T-helper 17 cell (primary cell): ENCODE results near the gene ZNF771. TPM values are rescaled to one million over a fixed set of nuclear protein-coding genes. Genes with fewer than 3 reads are reported as not detected.
"Not testable (repeated sequence)": the region's sequence is repeated elsewhere in the genome, so short reads cannot be mapped to it uniquely, and the experiment has no call there.

Experiments
- ATAC-seq: fragments of 150-1000 bp; cut with Tn5 transposase; 2 replicates; pipeline ENCODE4 v1.10.0; 2021; ENCODE audit warnings: mild to moderate bottlenecking, moderate library complexity
- DNase-seq, 3 donors: peaks; one replicate each; pipeline versions ENCODE4 v3.0.0 to v3.0.0-alpha.2; 2020 to 2021
- H3K9me3 ChIP-seq: one replicate; pipeline ENCODE4 v1.7.0; 2013; ENCODE audit warnings: low read length, mild to moderate bottlenecking; ENCODE audit not compliant: control insufficient read depth, poor library complexity, severe bottlenecking
- H3K27ac Mint-ChIP-seq: one replicate; pipeline ENCODE4 v1.8.0; 2022; ENCODE audit warnings: mild to moderate bottlenecking, moderate library complexity, mixed read lengths
- H3K27me3 Mint-ChIP-seq: one replicate; pipeline ENCODE4 v1.8.0; 2022; ENCODE audit warnings: mixed read lengths
- H3K36me3 Mint-ChIP-seq: one replicate; pipeline ENCODE4 v1.8.0; 2022; ENCODE audit warnings: low read depth, mixed read lengths
- H3K4me1 Mint-ChIP-seq: one replicate; pipeline ENCODE4 v1.8.0; 2022; ENCODE audit warnings: mild to moderate bottlenecking, mixed read lengths
- H3K4me3 Mint-ChIP-seq: one replicate; pipeline ENCODE4 v1.8.0; 2022; ENCODE audit warnings: mild to moderate bottlenecking, moderate library complexity, mixed read lengths
- total RNA-seq, 4 donors: library from RNA in 2 of 4; stranded (reverse) in 2 of 4; gene quantifications; one replicate each; pipeline ENCODE4 v1.2.3 and lab custom pipeline; 2022 to 2026

The ZNF771 gene
- total RNA-seq, 2 donors from 2014 or later, result 1.4 to 1.5 TPM

- Mint-ChIP-seq H3K27me3 (no peaks in the 10 kb centered on the region), H3K27ac (peak overlapping the region; percentile 85), H3K4me1 (peaks cover 27% of the 10 kb centered on the region), H3K4me3 (peak overlapping the region; percentile 75), H3K36me3 (no peaks in the 10 kb centered on the region)
- H3K9me3 ChIP-seq, result no peaks in the 10 kb centered on the region
- peak; percentile 97 for ATAC-seq
- peak; percentile 35 to 51 (median 47) for DNase-seq
These were observed 51.4 kb downstream of the ZNF771 start for GRCh38 chr16:30458561-30459394.

GRCh38 chr16:30459456-30459855, 52.0 kb downstream of the ZNF771 start:
- no peak for ATAC-seq
- H3K27ac Mint-ChIP-seq, result peak overlapping the region; percentile 85
- DNase-seq, result no peak
- H3K4me3 Mint-ChIP-seq, result no peak overlapping the region
- H3K4me1 Mint-ChIP-seq, result peaks cover 24% of the 10 kb centered on the region
- H3K27me3 Mint-ChIP-seq, result no peaks in the 10 kb centered on the region
- H3K9me3 ChIP-seq, result no peaks in the 10 kb centered on the region
- no peaks in the 10 kb centered on the region for H3K36me3 Mint-ChIP-seq

GRCh38 chr16:30461426-30461825, 54.0 kb downstream of the ZNF771 start:
- H3K4me1 Mint-ChIP-seq, result peaks cover 25% of the 10 kb centered on the region
- H3K27ac Mint-ChIP-seq, H3K4me3 Mint-ChIP-seq, DNase-seq, ATAC-seq, H3K36me3 Mint-ChIP-seq, H3K27me3 Mint-ChIP-seq, H3K9me3 ChIP-seq: not testable (repeated sequence)

GRCh38 chr16:30464078-30464477, 56.7 kb downstream of the ZNF771 start:
- Mint-ChIP-seq H3K27me3 (no peaks in the 10 kb centered on the region), H3K36me3 (no peaks in the 10 kb centered on the region), H3K4me1 (peaks cover 9% of the 10 kb centered on the region), H3K4me3 (no peak overlapping the region), H3K27ac (peak overlapping the region; percentile 82)
- DNase-seq, result no peak
- no peaks in the 10 kb centered on the region for H3K9me3 ChIP-seq
- no peak for ATAC-seq

Other genes starting within 250 kb of the ZNF771 start
- 100 to 1,000 TPM; 665 to 718 TPM for gene CORO1A, start 224.0 kb upstream of the ZNF771 start, total RNA-seq
- 10 to 100 TPM; 60.7 to 78.7 TPM for gene BOLA2B, start 213.9 kb upstream of the ZNF771 start, total RNA-seq
- 10 to 100 TPM; 43.0 to 47.8 TPM for gene SLX1A, start 213.7 kb upstream of the ZNF771 start, total RNA-seq
- 10 to 100 TPM; 28.8 to 30.0 TPM for gene SULT1A3, start 208.4 kb upstream of the ZNF771 start, total RNA-seq
- 10 to 100 TPM; 17.4 to 30.3 TPM for gene NPIPB13, start 159.1 kb upstream of the ZNF771 start, total RNA-seq
- 10 to 100 TPM; 35.5 to 44.8 TPM for gene CD2BP2, start 52.3 kb upstream of the ZNF771 start, total RNA-seq
- gene TBC1D10B, start 37.1 kb upstream of the ZNF771 start, total RNA-seq, result 10 to 100 TPM; 27.4 to 28.8 TPM
- gene MYL11, start 32.8 kb upstream of the ZNF771 start, total RNA-seq, result 1 to 10 TPM in 1 of 2 donors, not detected in 1; 1.8 TPM
- gene SEPTIN1, start 25.0 kb upstream of the ZNF771 start, total RNA-seq, result 100 to 1,000 TPM; 192 to 220 TPM
- gene ZNF48, start 12.2 kb upstream of the ZNF771 start, total RNA-seq, result 1 to 10 TPM; 6.2 to 6.7 TPM
- gene DCTPP1, start 22.4 kb downstream of the ZNF771 start, total RNA-seq, result 10 to 100 TPM; 17.4 to 19.2 TPM
- 10 to 100 TPM; 18.3 to 21.4 TPM for gene SEPHS2, start 38.3 kb downstream of the ZNF771 start, total RNA-seq
- 100 to 1,000 TPM; 322 to 338 TPM for gene ITGAL, start 65.1 kb downstream of the ZNF771 start, total RNA-seq
- 1 to 10 TPM; 5.1 to 5.3 TPM for gene ZNF768, start 119.0 kb downstream of the ZNF771 start, total RNA-seq
- gene ZNF747, start 127.3 kb downstream of the ZNF771 start, total RNA-seq, result 1 to 10 TPM; 7.6 TPM
- 10 to 100 TPM; 19.5 to 21.4 TPM for gene ZNF764, start 150.8 kb downstream of the ZNF771 start, total RNA-seq
- gene ZNF688, start 164.1 kb downstream of the ZNF771 start, total RNA-seq, result 10 to 100 TPM; 11.4 to 14.0 TPM
- 10 to 100 TPM in 1 of 2 donors, 1 to 10 TPM in 1; 8.5 to 11.7 TPM for gene ZNF785, start 178.1 kb downstream of the ZNF771 start, total RNA-seq
- gene ZNF689, start 202.8 kb downstream of the ZNF771 start, total RNA-seq, result 10 to 100 TPM in 1 of 2 donors, 1 to 10 TPM in 1; 8.3 to 14.4 TPM
- 10 to 100 TPM; 74.1 to 89.1 TPM for gene PRR14, start 243.4 kb downstream of the ZNF771 start, total RNA-seq